GM10847 (cell line): ENCODE data around the gene AZIN2.

Source experiments
- POLR2A ChIP-seq: IDR thresholded peaks from 2 replicates; pipeline ENCODE4 v1.6.1; 2011; ENCODE audit not compliant: insufficient read length; ENCODE audit errors: extremely low read depth

Gene AZIN2

DNA sequence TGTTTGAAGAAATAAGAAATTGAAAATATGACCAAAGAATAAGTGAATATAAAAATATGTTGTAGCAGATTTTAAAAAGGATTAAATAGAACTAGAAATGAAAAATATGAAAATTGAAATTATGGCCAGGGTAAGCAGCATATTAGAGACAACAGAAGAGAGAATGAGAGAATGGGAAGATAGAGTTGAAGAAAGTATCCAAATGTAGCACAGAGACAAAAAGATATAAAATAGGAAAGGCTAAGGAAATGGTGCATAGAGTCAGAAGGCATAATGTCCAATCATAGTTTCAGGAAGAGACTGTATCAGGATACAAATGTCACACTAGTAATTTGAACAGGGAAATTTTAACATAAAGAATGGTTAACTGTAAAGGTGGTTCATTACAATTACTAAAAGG is 29.5 kb downstream of the AZIN2 start:
- TF ChIP-seq POLR2A: no peak

DNA sequence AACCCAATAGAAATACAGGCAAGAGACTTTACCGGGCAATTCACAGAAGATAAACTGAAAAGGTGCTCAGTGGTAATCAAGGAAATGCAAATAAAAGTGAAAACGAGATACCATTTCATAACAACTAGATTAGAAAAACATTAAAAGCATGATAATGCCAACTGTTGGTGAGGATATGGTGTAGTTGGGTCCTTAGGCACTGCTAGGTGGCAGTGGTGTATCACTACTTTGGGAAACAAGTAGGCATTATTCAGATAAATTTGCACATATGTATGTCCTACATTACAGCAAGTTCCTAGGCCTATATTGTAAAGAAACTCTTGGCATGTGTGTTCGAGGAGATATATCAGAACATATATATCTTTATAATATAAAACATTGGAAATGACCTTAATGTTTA is 31.0 kb downstream of the AZIN2 start:
- no peak for TF ChIP-seq POLR2A

DNA sequence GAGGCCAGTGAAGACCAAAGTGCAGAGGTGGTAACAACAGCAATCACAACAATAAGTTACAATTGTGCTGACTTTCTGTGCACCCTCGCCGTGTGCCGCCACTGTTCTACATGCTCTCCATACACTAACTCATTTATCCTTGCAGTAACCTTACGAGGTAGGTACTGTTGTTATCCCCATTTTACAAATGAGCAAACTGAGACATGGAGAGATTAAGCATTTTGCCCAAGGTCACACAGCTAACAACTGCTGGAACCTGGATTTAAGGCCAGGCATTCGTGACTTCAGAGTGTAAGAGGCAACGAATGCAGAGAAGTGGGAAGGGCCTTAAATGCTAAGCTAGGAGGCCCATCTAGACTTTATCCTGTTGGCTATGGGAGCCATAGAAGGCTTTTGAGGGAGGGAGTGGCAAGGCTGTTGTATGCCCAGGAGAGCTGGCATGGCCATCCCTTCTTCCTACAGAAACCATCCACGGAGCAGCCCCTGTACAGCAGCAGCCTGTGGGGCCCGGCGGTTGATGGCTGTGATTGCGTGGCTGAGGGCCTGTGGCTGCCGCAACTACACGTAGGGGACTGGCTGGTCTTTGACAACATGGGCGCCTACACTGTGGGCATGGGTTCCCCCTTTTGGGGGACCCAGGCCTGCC is 36.6 kb downstream of the AZIN2 start:
- no peak for TF ChIP-seq POLR2A

DNA sequence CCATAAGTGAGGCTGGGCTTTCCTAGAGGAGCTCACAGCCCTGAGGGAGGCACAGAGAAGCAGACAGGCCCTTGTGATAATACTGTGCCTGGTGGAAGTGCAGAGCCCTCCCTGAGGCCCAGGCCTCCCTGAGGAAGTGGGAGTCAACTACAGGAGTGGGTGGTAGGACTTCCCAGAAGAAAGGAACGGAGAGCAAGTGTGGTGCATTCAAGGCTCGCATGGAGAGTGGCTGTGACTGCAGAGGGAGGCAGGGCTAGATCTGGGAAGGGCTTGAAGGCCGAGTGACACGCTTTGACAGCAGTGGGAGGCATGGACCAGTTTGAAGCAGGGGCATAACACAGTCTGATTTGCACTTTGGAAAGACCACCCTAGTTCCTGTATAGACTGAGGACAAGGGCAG is 37.3 kb downstream of the AZIN2 start:
- no peak for TF ChIP-seq POLR2A

DNA sequence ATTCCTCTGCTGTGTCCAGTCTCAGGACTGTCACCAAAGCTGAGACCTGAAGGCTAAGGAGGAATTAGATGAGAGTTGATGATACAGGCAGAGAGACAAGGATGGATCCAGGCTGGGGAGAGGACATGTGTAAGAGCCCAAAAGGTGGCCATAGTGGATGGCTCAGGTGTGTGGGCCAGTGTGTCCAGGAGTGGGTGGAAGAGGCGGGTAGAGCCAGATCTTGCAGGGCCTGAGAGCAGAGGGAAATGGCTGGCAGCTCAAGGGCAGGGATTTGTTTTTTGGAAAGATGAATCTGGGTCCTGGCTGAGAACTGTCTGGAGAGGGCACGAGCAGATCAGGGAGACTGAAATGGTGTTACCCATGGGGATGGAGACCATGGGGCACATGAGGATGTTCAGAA is 38.1 kb downstream of the AZIN2 start:
- no peak for TF ChIP-seq POLR2A

DNA sequence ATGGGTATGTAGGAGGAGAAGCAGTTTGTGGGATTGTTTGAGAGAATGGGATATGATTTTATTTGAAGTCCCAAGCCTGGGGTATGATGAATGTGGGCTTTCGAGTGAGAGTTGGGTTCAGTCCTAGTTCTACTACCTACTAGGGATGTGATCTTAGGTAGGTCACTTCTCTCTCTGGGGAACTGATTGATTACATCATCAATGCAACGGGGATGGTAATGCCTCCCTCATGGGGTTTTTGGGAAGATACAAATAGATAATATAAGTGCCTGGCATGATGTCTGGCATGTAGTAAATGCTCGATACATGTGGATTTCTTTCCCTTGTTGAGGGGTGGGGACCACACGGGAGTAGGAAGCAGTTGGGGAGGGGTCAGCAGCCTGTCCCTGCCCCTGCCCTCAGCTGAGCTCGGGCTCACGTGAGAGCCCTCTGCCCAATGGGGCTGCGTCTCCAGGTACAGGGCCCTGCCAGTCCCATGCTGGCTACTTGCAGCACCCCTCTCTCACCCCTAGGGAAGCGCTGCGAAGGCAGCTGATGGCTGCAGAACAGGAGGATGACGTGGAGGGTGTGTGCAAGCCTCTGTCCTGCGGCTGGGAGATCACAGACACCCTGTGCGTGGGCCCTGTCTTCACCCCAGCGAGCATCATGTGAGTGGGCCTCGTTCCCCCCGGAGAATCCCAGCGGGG is 38.7 kb downstream of the AZIN2 start:
- TF ChIP-seq POLR2A: no peak

DNA sequence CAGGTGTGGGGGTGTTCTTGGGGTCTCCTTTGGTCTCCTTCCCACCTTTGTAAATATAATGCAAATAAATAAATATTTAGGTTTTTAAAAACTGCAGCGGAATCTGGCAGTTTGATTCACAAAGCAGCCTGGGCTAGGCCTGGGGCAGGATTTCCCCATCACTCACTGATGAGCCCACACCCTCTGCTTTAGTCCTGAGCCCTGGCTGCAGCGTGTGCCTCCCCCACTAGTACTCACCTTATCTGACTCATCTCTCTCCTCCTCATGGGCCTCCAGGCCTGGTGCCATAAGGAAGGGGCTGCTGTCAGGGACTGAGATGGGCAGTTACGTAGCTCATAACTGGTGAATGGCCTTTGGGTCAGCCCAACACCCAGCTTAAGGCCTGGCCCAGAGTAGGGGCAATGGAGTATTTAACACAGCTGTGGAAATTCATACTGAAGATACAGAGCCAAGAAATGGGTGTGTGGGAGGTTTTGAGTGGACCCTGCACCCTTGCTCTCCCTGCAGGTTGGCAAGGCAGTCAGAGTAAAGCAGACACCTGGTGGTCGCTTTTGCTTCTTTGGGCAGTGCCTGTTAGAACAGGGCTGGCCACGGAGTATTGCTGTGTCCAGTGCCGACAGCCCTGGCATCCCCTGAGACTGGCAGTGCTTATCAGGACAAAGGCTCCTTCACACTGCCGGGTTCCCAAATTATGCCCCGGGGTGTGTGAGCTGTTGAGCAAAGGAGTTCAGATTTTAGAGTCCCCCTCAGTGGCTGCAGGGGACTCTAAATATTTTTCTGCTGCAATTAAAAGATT is 39.7 kb downstream of the AZIN2 start:
- TF ChIP-seq POLR2A: no peak

DNA sequence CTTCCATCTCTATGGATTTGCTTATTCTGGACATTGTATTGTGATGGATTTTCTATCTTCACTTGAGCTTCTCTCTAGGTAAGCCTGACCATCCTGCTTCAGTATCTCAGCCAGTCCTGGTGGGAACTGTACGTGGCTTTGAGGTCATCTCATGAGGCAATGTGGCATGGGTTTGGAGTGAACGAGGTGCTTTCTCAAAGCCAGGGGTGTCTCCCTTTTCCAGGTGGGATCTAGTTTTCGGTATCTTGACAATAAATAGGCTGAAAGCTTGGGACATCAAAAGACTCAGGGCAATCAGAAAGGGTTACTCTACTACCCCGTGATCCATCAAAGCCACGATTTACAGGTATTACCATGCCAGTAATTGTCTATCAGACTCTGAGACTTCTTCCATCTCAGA is 40.8 kb downstream of the AZIN2 start:
- no peak for TF ChIP-seq POLR2A

DNA sequence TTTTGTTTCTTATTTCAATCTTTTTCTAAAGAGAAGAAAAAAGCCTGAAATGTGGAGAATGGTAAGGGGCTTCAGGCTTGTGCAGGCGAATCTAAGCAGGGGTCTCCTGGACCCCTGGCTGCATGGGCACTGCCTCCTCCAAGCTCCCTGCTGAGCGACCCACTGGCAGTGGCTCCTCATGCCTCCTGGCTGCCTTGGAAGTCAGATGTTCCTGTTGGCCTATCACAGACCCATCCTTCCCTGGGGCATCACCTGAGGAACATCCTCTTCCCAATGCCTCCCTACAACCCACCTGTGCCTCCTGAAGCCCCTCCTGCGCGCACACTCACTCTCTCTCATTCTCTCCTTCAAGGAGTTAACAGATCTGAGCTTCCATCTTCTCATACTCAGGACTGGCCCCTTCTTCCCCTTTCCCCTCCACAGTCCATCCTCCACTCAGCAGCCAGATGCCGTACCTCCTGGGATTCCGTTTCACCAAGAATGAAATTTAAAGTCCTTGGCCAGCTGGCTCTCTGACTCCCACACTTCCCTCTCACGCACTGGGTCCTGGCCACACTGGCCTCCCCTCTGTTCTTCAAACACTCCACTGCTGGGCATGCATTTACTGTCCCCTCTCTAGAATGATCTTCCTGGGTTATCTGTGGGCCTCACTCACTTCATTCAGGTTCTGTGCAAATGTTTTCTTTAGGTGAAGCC is 41.7 kb downstream of the AZIN2 start:
- TF ChIP-seq POLR2A: no peak

DNA sequence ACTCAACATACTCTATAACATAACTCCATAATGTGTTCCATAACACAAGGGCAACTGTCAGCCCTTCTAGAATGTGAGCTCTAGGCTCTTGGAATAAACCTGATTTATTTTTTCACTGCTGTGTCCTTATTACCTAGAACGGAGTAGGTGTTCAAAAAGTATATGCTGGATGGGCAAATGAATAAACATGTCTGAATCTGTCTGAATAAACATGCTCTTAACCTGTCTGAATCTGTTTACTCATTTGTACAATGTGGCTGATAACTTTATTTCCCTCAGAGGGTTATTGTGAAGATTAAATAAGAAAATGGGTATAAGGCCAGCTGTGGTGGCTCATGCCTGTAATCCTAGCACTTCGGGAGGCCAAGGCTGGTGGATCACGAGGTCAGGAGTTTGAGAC is 42.3 kb downstream of the AZIN2 start:
- TF ChIP-seq POLR2A: no peak

DNA sequence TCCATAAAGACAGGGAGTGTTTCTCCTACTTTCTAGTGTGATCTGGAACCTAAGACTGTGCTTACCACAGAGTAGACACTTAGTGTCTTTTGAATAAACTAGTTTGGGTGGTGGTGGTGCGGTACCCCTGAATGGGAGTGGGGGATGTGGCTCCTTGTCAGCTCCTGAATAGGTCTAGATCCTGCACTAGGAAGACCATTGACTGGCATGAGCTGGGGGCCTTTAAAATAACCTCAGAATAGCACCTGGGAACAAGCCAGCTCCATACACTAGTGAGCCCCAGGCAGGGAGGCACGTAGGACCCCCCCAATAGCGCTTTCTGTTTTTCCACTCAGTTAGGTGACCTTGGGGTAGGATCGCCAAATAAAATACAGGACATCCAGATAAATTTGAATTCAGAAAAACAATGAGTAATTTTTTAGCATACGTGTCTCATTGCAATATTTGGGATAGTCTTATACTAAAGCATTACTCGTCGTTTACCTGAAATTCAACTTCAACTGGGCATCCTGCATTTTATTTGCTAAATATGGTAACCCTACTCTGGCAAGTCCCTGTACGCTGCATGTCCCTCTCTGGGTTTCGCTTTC is 45.6 kb downstream of the AZIN2 start:
- no peak for TF ChIP-seq POLR2A

DNA sequence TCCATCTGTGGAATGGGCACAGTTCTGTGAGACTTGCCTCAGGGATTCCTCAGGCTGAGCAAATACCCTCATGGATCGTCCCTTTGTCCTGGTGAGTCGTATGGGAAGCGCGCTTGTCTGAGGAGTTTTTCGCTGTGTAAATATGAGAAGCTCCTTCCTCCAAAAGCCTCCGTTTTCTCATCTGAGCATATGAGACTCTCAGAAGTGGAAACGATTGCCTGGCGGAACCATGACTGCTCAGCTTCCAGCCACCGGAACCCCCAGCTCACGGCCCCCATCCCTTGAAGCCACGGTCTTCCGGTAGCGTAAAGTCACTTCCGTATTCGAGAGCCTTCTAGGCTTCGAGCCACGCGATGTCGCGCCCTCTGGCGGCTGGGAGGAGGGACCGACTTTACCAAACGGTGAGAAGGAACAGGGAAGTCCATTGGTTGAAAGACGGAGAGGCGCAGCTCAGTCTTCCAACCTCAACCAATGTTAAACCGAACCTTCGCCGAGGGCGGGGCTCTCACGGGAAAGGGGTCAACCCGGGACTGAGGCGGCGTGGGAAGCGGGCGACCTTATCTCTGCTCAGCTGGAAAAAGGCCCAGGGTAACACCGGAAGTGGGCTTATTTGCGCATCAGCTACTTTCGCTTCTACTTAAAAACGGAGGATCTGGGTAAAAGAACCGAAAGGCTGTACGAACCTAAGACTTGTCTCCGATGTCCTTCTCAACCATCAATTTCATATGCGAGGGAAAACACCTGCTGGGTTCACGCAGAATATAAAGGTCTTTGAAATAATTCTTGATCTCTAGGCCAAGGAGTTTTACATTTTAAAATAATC is 46.3 kb downstream of the AZIN2 start:
- TF ChIP-seq POLR2A: peak; percentile 73

DNA sequence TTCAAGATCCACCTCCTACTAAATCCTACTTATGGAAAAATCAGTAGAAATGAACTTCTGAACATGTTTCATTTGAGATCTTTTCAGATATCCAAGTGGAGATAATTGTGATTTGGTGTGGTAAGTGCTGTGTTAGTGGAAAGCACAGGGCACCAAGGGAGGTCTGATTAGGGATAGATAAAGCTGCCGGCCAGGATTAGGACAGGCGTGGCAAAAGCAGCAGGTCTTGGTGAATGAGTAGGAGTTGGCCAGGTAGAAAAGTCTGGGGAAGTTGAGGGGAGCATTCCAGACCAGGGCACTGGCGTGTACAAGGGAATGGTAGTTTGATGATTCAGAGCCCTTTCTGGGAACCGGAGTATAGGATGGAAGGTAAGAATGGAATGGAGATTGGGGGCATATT is 47.8 kb downstream of the AZIN2 start:
- TF ChIP-seq POLR2A: no peak

DNA sequence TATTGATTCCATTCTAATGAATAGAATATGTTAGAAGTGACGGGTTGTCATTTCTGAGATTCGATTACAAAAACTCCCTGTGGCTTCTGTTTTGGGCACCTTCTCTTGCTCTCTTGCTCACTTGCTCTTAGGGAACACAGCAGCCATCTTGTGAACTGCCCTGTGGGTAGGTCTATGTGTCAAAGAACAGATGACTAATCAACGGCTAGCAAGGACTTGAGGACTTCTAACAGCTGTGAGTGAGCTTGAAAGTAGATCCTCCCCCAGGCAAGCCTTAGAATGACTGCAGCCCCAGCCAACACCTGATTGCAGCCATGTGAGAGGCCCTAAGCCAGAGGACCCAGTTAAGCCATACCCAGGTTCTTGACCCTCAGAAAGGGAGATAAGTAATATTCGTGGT is 49.3 kb downstream of the AZIN2 start:
- no peak for TF ChIP-seq POLR2A
